Adrenal gland (tissue), 12 donors: ENCODE measurements around the gene PTPRN2. TPM values are rescaled to one million over a fixed set of nuclear protein-coding genes. Genes with fewer than 3 reads are reported as not detected.

Experiments
- DNase-seq, 7 donors: peaks; one replicate each; pipeline ENCODE4 v3.0.0-alpha.2; 2019 to 2020
- H3K27ac ChIP-seq, 5 donors: fragments of 200-600 bp; sonication (generic) in 4 of 5; 1 replicate in 3 of 5; 2 replicates in 2 of 5; pipeline versions ENCODE4 v1.5.1 to v1.8.0; 2016 to 2020; ENCODE audit warnings: mild to moderate bottlenecking in 1 of 5
- H3K27me3 ChIP-seq: fragments of 200-600 bp; 2 replicates; pipeline ENCODE4 v1.8.0; 2021
- H3K36me3 ChIP-seq, 2 donors: fragments of 200-600 bp; replicated peaks in 1 of 2; 1 replicate in 1 of 2; 2 replicates in 1 of 2; pipeline versions ENCODE4 v1.5.1 to v1.8.0; 2018 to 2022
- H3K4me1 ChIP-seq, 2 donors: fragments of 200-600 bp; replicated peaks in 1 of 2; 1 replicate in 1 of 2; 2 replicates in 1 of 2; pipeline versions ENCODE4 v1.5.1 to v1.8.0; 2018 to 2021
- H3K4me3 ChIP-seq, 4 donors: fragments of 200-600 bp; sonication (generic) in 3 of 4; one replicate each; pipeline ENCODE4 v1.5.1; 2016 to 2018
- H3K9me3 ChIP-seq, 3 donors: fragments of 200-600 bp; sonication (generic) in 1 of 3; replicated peaks in 1 of 3; 1 replicate in 2 of 3; 2 replicates in 1 of 3; pipeline versions ENCODE4 v1.5.1 to v1.8.0; 2016 to 2021
- POLR2A ChIP-seq, 2 donors: fragments of 450-650 bp; IDR thresholded peaks; one replicate each; pipeline ENCODE4 v1.6.1; 2017; ENCODE audit warnings: antibody characterized with exemption in 2 of 2, mild to moderate bottlenecking in 2 of 2, moderate library complexity in 1 of 2
- WGBS, 4 donors: extraction: QIAGEN DNeasy Blood & Tissue Kit in 2 of 4; methylation state at CpG; one replicate each; pipeline versions ENCODE4 v1.1.5 to v1.1.7; 2013 to 2017; 5-methylcytosine and 5-hydroxymethylcytosine counted together
- intact Hi-C, 2 donors: fragments of 100-400 bp; cut with DNase I; formaldehyde crosslinking; loops; one replicate each; pipeline versions ENCODE4 v1.14.1 to v1.15.0; 2022 to 2023
- polyA plus RNA-seq, 3 donors: library from polyadenylated mRNA; stranded (reverse); fragments of 200-250 nt in 2 of 3; fragments of 350-450 nt in 1 of 3; fragmentation: Illumina TruSeq in 1 of 3; extraction: RNeasy Lipid Tissue Mini Kit (QIAGEN cat#74804) in 1 of 3; gene quantifications; one replicate each; pipeline ENCODE4 v1.2.3, GENCODE V29; 2013 to 2014
- total RNA-seq, 9 donors: library from RNA; depleted of rRNA in 4 of 9; stranded (reverse); fragments of >200 nt in 4 of 9; fragments of 120-200 nt in 1 of 9; fragmentation: NEBNext Ultra II Directional in 1 of 9; extraction: Animal tissue kit (Norgen Biotek cat#: 25700) in 1 of 9; gene quantifications; one replicate each; pipeline versions ENCODE4 v1.1.0 to v1.2.4, GENCODE V29; 2013 to 2023
- TF ChIP-seq, protein P1 (sequence below), 6 experiments: fragments of 450-650 bp in 4 of 6; fragments of 200-600 bp in 2 of 6; sonication (generic) in 1 of 6; IDR thresholded peaks; 1 replicate in 5 of 6; 2 replicates in 1 of 6; pipeline versions ENCODE4 v1.5.1 to v1.8.0; 2016 to 2021; ENCODE audit warnings: antibody characterized with exemption in 6 of 6, mild to moderate bottlenecking in 2 of 6, moderate library complexity in 1 of 6
- donor health status: healthy with polysubstance abuse.
- donor health status: Bipolar disorder and iron deficiency.
- donor health status: DM: yes; HTN: yes; CAD: no.
- donor health status: DM: no; HTN: no; CAD: no.
- donor health status: DM: no; HTN: no; CAD: no.
- donor health status: DM: yes; HTN: yes; CAD: no.

Gene PTPRN2
- total and polyA plus RNA-seq, 12 donors, result 2.2 to 16.2 (median 3.4) TPM

GRCh38 chr7:157821959-157822687, 765.5 kb downstream of the PTPRN2 start:
- Histone ChIP-seq H3K4me1 (no peaks in the 10 kb centered on the region), H3K27me3 (no peaks in the 10 kb centered on the region), H3K27ac (no peak overlapping the region), H3K9me3 (no peaks in the 10 kb centered on the region), H3K36me3 (no peaks in the 10 kb centered on the region), H3K4me3 (no peak overlapping the region)
- intact Hi-C loops, result no loop called here
- 70 to 85% (median 78%) methylated on average over 3 of the region's 3 CpGs for WGBS, 4 donors
- TF ChIP-seq POLR2A (IDR thresholded peaks at IDR 0.05), result no peak
- TF ChIP-seq, protein P1, sequence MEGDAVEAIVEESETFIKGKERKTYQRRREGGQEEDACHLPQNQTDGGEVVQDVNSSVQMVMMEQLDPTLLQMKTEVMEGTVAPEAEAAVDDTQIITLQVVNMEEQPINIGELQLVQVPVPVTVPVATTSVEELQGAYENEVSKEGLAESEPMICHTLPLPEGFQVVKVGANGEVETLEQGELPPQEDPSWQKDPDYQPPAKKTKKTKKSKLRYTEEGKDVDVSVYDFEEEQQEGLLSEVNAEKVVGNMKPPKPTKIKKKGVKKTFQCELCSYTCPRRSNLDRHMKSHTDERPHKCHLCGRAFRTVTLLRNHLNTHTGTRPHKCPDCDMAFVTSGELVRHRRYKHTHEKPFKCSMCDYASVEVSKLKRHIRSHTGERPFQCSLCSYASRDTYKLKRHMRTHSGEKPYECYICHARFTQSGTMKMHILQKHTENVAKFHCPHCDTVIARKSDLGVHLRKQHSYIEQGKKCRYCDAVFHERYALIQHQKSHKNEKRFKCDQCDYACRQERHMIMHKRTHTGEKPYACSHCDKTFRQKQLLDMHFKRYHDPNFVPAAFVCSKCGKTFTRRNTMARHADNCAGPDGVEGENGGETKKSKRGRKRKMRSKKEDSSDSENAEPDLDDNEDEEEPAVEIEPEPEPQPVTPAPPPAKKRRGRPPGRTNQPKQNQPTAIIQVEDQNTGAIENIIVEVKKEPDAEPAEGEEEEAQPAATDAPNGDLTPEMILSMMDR (IDR thresholded peaks at IDR 0.05), result no peak
- DNase-seq, result no peak

- Histone ChIP-seq H3K36me3 (no peaks in the 10 kb centered on the region), H3K4me1 (no peaks in the 10 kb centered on the region), H3K4me3 (no peak overlapping the region), H3K27me3 (no peaks in the 10 kb centered on the region), H3K9me3 (no peaks in the 10 kb centered on the region), H3K27ac (no peak overlapping the region)
- intact Hi-C loops, result no loop called here
- DNase-seq, result no peak
- no peak for TF ChIP-seq POLR2A (IDR thresholded peaks at IDR 0.05)
- TF ChIP-seq, protein P1 (IDR thresholded peaks at IDR 0.05), result no peak
- WGBS, 4 donors, result 74 to 81% (median 81%) methylated on average over 4 of the region's 4 CpGs
Observed at GRCh38 chr7:157820796-157821195, 766.8 kb downstream of the PTPRN2 start.

- 61 to 80% (median 72%) methylated on average over 5 to 21 of the region's 21 CpGs for WGBS, 4 donors
- Histone ChIP-seq H3K27ac (no peak overlapping the region), H3K9me3 (no peaks in the 10 kb centered on the region), H3K4me3 (no peak overlapping the region), H3K36me3 (no peaks in the 10 kb centered on the region), H3K27me3 (no peaks in the 10 kb centered on the region), H3K4me1 (no peaks in the 10 kb centered on the region)
- DNase-seq, result no peak
- TF ChIP-seq, protein P1 (IDR thresholded peaks at IDR 0.05), result no peak
- no peak for TF ChIP-seq POLR2A (IDR thresholded peaks at IDR 0.05)
- intact Hi-C loops, result no loop called here
Observed at GRCh38 chr7:157819455-157819807, 768.2 kb downstream of the PTPRN2 start.

DNA sequence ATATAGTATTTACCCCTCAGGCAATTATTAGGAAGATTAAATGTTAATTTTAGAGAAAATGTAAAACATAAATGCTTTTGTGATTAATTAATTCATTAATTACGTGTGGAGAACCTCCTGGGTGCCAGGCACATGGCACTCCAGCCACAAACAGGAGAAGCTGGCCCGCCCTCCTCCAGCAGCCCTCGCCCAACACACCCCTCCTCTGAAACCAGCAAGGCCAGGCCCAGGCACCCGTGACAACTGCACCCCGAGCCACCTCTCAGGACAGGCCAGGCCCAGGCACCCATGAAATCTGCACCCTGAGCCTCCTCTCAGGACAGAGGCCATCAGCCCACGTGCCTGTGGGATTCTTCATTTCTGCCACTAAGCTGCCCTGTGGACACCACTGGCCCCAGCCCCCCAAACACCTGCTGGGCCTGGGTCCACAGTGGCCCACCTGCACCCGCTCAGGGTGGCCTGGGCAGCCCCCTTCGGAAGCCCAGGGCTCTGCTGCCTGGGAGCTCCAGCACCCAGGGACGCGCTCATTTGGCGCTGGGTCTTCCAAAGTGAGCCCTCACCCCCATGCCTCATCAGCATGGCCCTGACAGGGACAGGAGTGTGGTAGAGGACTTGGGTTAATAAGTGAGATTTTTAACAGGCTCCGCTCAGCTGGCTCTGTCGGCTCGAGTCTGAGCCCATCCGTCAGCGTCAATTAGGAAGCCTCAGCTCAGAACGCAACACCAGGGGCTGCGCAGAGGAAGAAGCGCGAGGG, 768.7 kb downstream of the PTPRN2 start:
- intact Hi-C loops, result no loop called here
- H3K4me3 ChIP-seq, result no peak overlapping the region
- WGBS, 4 donors, result 51 to 84% (median 72%) methylated on average over 9 to 20 of the region's 20 CpGs
- no peak overlapping the region for H3K27ac ChIP-seq
- no peaks in the 10 kb centered on the region for H3K9me3 ChIP-seq
- TF ChIP-seq POLR2A (IDR thresholded peaks at IDR 0.05), result no peak
- TF ChIP-seq, protein P1 (IDR thresholded peaks at IDR 0.05), result no peak
- DNase-seq, result no peak
- H3K27me3 ChIP-seq, result no peaks in the 10 kb centered on the region
- H3K36me3 ChIP-seq, result no peaks in the 10 kb centered on the region
- H3K4me1 ChIP-seq, result no peaks in the 10 kb centered on the region
